WTC11 (cell line): ENCODE measurements around the gene GID4. TPM values are rescaled to one million over a fixed set of nuclear protein-coding genes. Genes with fewer than 3 reads are reported as not detected.

ENCODE experiments used
- ATAC-seq: fragments of 200-7000 bp; cut with Tn5 transposase; 2 replicates; pipeline ENCODE4 v1.10.0; 2021; ENCODE audit warnings: mild to moderate bottlenecking, moderate library complexity
- CTCF ChIA-PET: fragments of 300-600 bp; sonication (Branson Sonifier 250); formaldehyde crosslinking; loops from one replicate; lab custom pipeline; 2021; ENCODE audit warnings: antibody characterized with exemption; lab: Charles Lee
- POLR2A ChIA-PET: fragments of 350-600 bp; sonication (Branson Sonifier 250); formaldehyde crosslinking; loops from one replicate; lab custom pipeline; 2021; ENCODE audit warnings: antibody characterized with exemption; lab: Charles Lee
- DNase-seq: peaks from one replicate; pipeline ENCODE4 v3.0.0; 2021; ENCODE audit warnings: low spot score
- H3K27ac Mint-ChIP-seq: 2 replicates; pipeline ENCODE4 v1.8.0; 2021; ENCODE audit warnings: mixed read lengths
- H3K27me3 Mint-ChIP-seq: 2 replicates; pipeline ENCODE4 v1.8.0; 2021; ENCODE audit warnings: low read depth, mild to moderate bottlenecking, moderate library complexity, mixed read lengths
- H3K36me3 Mint-ChIP-seq: 2 replicates; pipeline ENCODE4 v1.8.0; 2021; ENCODE audit warnings: mixed read lengths
- H3K4me1 Mint-ChIP-seq: 2 replicates; pipeline ENCODE4 v1.8.0; 2022; ENCODE audit warnings: mixed read lengths
- H3K4me3 Mint-ChIP-seq: 2 replicates; pipeline ENCODE4 v1.8.0; 2021; ENCODE audit warnings: mild to moderate bottlenecking, moderate library complexity, mixed read lengths
- H3K9me3 Mint-ChIP-seq: 2 replicates; pipeline ENCODE4 v1.8.0; 2021; ENCODE audit warnings: mixed read lengths
- ATF1 ChIP-seq: sonication (generic); formaldehyde crosslinking; IDR thresholded peaks from 2 replicates; pipeline ENCODE4 v1.8.1; 2023; ENCODE audit warnings: mild to moderate bottlenecking, moderate library complexity, missing genetic modification reagents
- CREB1 ChIP-seq: sonication (generic); formaldehyde crosslinking; IDR thresholded peaks from 2 replicates; pipeline ENCODE4 v1.8.0; 2023; ENCODE audit warnings: mild to moderate bottlenecking, missing genetic modification reagents
- ETV6 ChIP-seq: sonication (generic); formaldehyde crosslinking; IDR thresholded peaks from 2 replicates; pipeline ENCODE4 v1.8.1; 2022; ENCODE audit warnings: mild to moderate bottlenecking, missing genetic modification reagents
- GABPB1 ChIP-seq: sonication (generic); formaldehyde crosslinking; IDR thresholded peaks from 2 replicates; pipeline ENCODE4 v1.8.1; 2023; ENCODE audit warnings: mild to moderate bottlenecking, missing genetic modification reagents
- GRHL2 ChIP-seq: fragments of 250-450 bp; sonication (Bioruptor Pico); IDR thresholded peaks from 2 replicates; pipeline ENCODE4 v1.8.0; 2022; ENCODE audit warnings: mild to moderate bottlenecking, moderate library complexity; ENCODE audit not compliant: insufficient replicate concordance, severe bottlenecking
- KAT7 ChIP-seq: sonication (generic); formaldehyde crosslinking; IDR thresholded peaks from 2 replicates; pipeline ENCODE4 v1.8.1; 2023; ENCODE audit warnings: missing genetic modification reagents, mild to moderate bottlenecking, borderline replicate concordance
- MXD4 ChIP-seq: fragments of 250-450 bp; sonication (Bioruptor Pico); IDR thresholded peaks from 2 replicates; pipeline ENCODE4 v1.8.0; 2021; ENCODE audit warnings: mild to moderate bottlenecking, moderate library complexity, borderline replicate concordance
- NR3C1 ChIP-seq: sonication (generic); formaldehyde crosslinking; conservative IDR thresholded peaks from 2 replicates; pipeline ENCODE4 v1.8.1; 2023; ENCODE audit warnings: low read depth, mild to moderate bottlenecking, missing genetic modification reagents
- OVOL2 ChIP-seq: fragments of 250-450 bp; sonication (Bioruptor Pico); IDR thresholded peaks from 2 replicates; pipeline ENCODE4 v1.9.0; 2021; ENCODE audit warnings: mild to moderate bottlenecking, borderline replicate concordance
- ZNF671 ChIP-seq: fragments of 250-450 bp; sonication (Bioruptor Pico); IDR thresholded peaks from 2 replicates; pipeline ENCODE4 v1.8.0; 2021; ENCODE audit warnings: mild to moderate bottlenecking
- total RNA-seq: library from RNA; stranded (reverse); gene quantifications from 3 replicates; pipeline ENCODE4 v1.2.3, GENCODE V29; 2021
- TF ChIP-seq, protein P1 (sequence below): sonication (generic); formaldehyde crosslinking; IDR thresholded peaks from 2 replicates; pipeline ENCODE4 v1.8.1; 2023; ENCODE audit warnings: mild to moderate bottlenecking, missing genetic modification reagents, borderline replicate concordance
- TF ChIP-seq, protein P2 (sequence below): sonication (generic); formaldehyde crosslinking; IDR thresholded peaks from 2 replicates; pipeline ENCODE4 v1.8.1; 2023; ENCODE audit warnings: mild to moderate bottlenecking, missing genetic modification reagents
- TF ChIP-seq, protein P3 (sequence below): sonication (generic); formaldehyde crosslinking; IDR thresholded peaks from 2 replicates; pipeline ENCODE4 v1.8.0; 2023; ENCODE audit warnings: missing genetic modification reagents, mild to moderate bottlenecking, borderline replicate concordance
- TF ChIP-seq, protein P4 (sequence below): sonication (generic); formaldehyde crosslinking; IDR thresholded peaks from 2 replicates; pipeline ENCODE4 v1.8.1; 2022; ENCODE audit warnings: mild to moderate bottlenecking, missing genetic modification reagents, moderate library complexity, borderline replicate concordance
- TF ChIP-seq, protein P5 (sequence below): fragments of 250-450 bp; sonication (Bioruptor Pico); IDR thresholded peaks from 2 replicates; pipeline ENCODE4 v1.9.0; 2021; ENCODE audit warnings: mild to moderate bottlenecking, borderline replicate concordance

Gene GID4
- total RNA-seq, 1 experiment from 2014 or later: 16.0 TPM

DNA sequence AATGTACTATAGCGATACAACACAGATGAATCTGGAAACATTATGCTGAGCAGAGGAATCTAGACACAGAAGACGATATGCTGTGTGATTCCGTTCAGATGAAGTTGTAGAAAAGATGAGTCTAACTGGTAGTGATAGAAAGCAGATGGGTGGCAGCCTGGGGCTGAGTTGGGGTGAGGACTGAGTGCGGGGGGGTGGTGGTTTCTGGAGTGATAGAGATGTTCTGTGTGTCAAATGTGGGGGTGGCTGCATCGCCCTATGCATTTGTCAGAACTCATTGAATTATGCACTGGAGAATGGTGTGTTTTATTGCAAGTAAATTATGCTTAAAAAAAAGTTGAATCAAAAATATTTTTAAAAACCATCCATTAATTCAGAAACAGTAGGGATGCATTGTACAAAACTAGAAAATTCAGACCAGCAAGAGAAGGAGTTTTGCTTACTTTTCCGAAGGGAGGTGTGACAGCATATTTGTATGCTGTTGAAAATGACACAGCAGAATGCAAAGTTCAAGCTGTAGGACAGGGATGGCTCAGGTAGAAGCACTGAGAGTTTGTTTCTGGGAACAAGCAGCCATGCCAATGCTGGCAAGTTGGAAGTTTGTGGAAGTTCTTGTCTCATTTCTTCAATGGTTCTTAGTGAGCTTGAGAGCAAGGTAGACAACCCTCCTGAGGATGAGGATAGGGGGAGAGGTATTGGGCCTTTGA is 35.5 kb downstream of the GID4 start (continued):
- TF ChIP-seq, protein P1, sequence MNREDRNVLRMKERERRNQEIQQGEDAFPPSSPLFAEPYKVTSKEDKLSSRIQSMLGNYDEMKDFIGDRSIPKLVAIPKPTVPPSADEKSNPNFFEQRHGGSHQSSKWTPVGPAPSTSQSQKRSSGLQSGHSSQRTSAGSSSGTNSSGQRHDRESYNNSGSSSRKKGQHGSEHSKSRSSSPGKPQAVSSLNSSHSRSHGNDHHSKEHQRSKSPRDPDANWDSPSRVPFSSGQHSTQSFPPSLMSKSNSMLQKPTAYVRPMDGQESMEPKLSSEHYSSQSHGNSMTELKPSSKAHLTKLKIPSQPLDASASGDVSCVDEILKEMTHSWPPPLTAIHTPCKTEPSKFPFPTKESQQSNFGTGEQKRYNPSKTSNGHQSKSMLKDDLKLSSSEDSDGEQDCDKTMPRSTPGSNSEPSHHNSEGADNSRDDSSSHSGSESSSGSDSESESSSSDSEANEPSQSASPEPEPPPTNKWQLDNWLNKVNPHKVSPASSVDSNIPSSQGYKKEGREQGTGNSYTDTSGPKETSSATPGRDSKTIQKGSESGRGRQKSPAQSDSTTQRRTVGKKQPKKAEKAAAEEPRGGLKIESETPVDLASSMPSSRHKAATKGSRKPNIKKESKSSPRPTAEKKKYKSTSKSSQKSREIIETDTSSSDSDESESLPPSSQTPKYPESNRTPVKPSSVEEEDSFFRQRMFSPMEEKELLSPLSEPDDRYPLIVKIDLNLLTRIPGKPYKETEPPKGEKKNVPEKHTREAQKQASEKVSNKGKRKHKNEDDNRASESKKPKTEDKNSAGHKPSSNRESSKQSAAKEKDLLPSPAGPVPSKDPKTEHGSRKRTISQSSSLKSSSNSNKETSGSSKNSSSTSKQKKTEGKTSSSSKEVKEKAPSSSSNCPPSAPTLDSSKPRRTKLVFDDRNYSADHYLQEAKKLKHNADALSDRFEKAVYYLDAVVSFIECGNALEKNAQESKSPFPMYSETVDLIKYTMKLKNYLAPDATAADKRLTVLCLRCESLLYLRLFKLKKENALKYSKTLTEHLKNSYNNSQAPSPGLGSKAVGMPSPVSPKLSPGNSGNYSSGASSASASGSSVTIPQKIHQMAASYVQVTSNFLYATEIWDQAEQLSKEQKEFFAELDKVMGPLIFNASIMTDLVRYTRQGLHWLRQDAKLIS (CRISPR knock-in tag): no peak
- no peak for TF ChIP-seq KAT7 (CRISPR knock-in tag)
- TF ChIP-seq GRHL2 (CRISPR knock-in tag): no peak
- TF ChIP-seq ZNF671 (CRISPR knock-in tag): no peak

DNA sequence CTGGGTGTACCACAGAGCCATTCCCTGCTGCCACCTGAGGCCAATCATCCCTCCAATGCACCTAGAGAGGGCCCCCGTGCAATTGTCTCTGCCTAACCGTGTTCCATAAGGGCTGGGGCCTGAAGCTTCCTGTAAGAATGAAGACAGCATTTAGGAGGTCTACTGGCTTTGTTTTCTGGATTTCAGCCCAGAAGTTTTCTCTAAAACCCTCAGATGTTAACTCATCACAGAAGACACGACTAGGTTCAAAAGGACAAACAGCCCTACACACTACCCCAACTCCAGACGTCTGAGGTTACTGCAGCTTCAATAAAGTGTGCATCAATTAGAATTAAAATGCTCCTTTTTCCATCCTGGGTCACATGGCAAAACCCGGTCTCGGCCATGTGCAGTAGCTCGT is 37.7 kb downstream of the GID4 start:
- CTCF ChIA-PET: no interaction called here
- no peak overlapping the region for H3K4me3 Mint-ChIP-seq
- H3K4me1 Mint-ChIP-seq: no peaks in the 10 kb centered on the region
- TF ChIP-seq MXD4 (CRISPR knock-in tag) (no peak), GRHL2 (CRISPR knock-in tag) (no peak), GABPB1 (no peak), ATF1 (CRISPR knock-in tag) (no peak), NR3C1 (CRISPR knock-in tag) (no peak)
- TF ChIP-seq, protein P2, sequence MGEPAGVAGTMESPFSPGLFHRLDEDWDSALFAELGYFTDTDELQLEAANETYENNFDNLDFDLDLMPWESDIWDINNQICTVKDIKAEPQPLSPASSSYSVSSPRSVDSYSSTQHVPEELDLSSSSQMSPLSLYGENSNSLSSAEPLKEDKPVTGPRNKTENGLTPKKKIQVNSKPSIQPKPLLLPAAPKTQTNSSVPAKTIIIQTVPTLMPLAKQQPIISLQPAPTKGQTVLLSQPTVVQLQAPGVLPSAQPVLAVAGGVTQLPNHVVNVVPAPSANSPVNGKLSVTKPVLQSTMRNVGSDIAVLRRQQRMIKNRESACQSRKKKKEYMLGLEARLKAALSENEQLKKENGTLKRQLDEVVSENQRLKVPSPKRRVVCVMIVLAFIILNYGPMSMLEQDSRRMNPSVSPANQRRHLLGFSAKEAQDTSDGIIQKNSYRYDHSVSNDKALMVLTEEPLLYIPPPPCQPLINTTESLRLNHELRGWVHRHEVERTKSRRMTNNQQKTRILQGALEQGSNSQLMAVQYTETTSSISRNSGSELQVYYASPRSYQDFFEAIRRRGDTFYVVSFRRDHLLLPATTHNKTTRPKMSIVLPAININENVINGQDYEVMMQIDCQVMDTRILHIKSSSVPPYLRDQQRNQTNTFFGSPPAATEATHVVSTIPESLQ (CRISPR knock-in tag): no peak
- TF ChIP-seq, all 79 proteins: peak for 0
- POLR2A ChIA-PET: no interaction called here
- Mint-ChIP-seq H3K27ac (no peak overlapping the region), H3K36me3 (no peaks in the 10 kb centered on the region), H3K27me3 (peaks cover 9% of the 10 kb centered on the region; the same call in 1 of the 2 replicates), H3K9me3 (no peaks in the 10 kb centered on the region)
- DNase-seq (no peak), ATAC-seq (no peak)

DNA sequence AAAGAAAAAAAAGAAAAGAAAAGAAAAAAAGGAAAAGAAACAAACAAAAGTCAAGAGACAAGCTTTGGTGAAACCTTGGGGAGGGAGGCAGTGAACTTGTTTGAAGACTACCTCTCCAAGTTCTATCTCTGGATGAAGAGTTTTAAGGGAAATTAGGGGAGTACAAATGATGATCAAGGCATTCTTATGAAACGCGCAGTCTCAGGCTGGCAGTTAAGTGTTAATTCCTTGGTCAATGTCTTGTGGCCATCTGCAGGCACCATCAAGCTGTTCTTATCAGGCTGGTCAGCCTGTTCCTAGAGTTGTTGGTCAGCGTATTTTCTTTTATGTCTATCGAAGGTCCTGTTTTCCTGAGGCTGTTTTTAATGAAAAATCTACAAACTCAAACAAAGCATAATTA is 40.3 kb downstream of the GID4 start:
- H3K4me1 Mint-ChIP-seq: no peaks in the 10 kb centered on the region
- CTCF ChIA-PET: interaction anchor here (0.6 to 0.7 kb wide), 2 partner anchors 158 to 256 kb away, joined by 3 to 4 read pairs; no protein-coding TSS in a partner anchor
- peaks cover 9% of the 10 kb centered on the region; the same call in 1 of the 2 replicates for H3K27me3 Mint-ChIP-seq
- POLR2A ChIA-PET: interaction anchor here (0.6 kb wide), 1 partner anchor 1160 kb away, joined by 3 read pairs; no protein-coding TSS in a partner anchor
- no peak overlapping the region for H3K4me3 Mint-ChIP-seq
- no peak overlapping the region for H3K27ac Mint-ChIP-seq
- H3K9me3 Mint-ChIP-seq: no peaks in the 10 kb centered on the region
- DNase-seq: no peak
- ATAC-seq: no peak
- no peaks in the 10 kb centered on the region for H3K36me3 Mint-ChIP-seq
- TF ChIP-seq, protein P3, sequence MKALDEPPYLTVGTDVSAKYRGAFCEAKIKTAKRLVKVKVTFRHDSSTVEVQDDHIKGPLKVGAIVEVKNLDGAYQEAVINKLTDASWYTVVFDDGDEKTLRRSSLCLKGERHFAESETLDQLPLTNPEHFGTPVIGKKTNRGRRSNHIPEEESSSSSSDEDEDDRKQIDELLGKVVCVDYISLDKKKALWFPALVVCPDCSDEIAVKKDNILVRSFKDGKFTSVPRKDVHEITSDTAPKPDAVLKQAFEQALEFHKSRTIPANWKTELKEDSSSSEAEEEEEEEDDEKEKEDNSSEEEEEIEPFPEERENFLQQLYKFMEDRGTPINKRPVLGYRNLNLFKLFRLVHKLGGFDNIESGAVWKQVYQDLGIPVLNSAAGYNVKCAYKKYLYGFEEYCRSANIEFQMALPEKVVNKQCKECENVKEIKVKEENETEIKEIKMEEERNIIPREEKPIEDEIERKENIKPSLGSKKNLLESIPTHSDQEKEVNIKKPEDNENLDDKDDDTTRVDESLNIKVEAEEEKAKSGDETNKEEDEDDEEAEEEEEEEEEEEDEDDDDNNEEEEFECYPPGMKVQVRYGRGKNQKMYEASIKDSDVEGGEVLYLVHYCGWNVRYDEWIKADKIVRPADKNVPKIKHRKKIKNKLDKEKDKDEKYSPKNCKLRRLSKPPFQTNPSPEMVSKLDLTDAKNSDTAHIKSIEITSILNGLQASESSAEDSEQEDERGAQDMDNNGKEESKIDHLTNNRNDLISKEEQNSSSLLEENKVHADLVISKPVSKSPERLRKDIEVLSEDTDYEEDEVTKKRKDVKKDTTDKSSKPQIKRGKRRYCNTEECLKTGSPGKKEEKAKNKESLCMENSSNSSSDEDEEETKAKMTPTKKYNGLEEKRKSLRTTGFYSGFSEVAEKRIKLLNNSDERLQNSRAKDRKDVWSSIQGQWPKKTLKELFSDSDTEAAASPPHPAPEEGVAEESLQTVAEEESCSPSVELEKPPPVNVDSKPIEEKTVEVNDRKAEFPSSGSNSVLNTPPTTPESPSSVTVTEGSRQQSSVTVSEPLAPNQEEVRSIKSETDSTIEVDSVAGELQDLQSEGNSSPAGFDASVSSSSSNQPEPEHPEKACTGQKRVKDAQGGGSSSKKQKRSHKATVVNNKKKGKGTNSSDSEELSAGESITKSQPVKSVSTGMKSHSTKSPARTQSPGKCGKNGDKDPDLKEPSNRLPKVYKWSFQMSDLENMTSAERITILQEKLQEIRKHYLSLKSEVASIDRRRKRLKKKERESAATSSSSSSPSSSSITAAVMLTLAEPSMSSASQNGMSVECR (CRISPR knock-in tag): no peak
- TF ChIP-seq, protein P4, sequence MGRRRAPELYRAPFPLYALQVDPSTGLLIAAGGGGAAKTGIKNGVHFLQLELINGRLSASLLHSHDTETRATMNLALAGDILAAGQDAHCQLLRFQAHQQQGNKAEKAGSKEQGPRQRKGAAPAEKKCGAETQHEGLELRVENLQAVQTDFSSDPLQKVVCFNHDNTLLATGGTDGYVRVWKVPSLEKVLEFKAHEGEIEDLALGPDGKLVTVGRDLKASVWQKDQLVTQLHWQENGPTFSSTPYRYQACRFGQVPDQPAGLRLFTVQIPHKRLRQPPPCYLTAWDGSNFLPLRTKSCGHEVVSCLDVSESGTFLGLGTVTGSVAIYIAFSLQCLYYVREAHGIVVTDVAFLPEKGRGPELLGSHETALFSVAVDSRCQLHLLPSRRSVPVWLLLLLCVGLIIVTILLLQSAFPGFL (CRISPR knock-in tag): no peak
- TF ChIP-seq, protein P5, sequence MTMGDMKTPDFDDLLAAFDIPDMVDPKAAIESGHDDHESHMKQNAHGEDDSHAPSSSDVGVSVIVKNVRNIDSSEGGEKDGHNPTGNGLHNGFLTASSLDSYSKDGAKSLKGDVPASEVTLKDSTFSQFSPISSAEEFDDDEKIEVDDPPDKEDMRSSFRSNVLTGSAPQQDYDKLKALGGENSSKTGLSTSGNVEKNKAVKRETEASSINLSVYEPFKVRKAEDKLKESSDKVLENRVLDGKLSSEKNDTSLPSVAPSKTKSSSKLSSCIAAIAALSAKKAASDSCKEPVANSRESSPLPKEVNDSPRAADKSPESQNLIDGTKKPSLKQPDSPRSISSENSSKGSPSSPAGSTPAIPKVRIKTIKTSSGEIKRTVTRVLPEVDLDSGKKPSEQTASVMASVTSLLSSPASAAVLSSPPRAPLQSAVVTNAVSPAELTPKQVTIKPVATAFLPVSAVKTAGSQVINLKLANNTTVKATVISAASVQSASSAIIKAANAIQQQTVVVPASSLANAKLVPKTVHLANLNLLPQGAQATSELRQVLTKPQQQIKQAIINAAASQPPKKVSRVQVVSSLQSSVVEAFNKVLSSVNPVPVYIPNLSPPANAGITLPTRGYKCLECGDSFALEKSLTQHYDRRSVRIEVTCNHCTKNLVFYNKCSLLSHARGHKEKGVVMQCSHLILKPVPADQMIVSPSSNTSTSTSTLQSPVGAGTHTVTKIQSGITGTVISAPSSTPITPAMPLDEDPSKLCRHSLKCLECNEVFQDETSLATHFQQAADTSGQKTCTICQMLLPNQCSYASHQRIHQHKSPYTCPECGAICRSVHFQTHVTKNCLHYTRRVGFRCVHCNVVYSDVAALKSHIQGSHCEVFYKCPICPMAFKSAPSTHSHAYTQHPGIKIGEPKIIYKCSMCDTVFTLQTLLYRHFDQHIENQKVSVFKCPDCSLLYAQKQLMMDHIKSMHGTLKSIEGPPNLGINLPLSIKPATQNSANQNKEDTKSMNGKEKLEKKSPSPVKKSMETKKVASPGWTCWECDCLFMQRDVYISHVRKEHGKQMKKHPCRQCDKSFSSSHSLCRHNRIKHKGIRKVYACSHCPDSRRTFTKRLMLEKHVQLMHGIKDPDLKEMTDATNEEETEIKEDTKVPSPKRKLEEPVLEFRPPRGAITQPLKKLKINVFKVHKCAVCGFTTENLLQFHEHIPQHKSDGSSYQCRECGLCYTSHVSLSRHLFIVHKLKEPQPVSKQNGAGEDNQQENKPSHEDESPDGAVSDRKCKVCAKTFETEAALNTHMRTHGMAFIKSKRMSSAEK (CRISPR knock-in tag): no peak
- no peak for TF ChIP-seq OVOL2 (CRISPR knock-in tag)
- no peak for TF ChIP-seq CREB1 (CRISPR knock-in tag)
- TF ChIP-seq ETV6: no peak
